HG03064 (cell line): Measurements from ENCODE around the gene SEC22C.
"Not testable (repeated sequence)": the region's sequence is repeated elsewhere in the genome, so short reads cannot be mapped to it uniquely, and the experiment has no call there.

ENCODE experiments used
- ATAC-seq: cut with Tn5 transposase; IDR thresholded peaks from one replicate; pipeline ENCODE4 v1.9.1; 2021; ENCODE audit warnings: low read depth; ENCODE audit not compliant: unreplicated experiment

Gene SEC22C

DNA sequence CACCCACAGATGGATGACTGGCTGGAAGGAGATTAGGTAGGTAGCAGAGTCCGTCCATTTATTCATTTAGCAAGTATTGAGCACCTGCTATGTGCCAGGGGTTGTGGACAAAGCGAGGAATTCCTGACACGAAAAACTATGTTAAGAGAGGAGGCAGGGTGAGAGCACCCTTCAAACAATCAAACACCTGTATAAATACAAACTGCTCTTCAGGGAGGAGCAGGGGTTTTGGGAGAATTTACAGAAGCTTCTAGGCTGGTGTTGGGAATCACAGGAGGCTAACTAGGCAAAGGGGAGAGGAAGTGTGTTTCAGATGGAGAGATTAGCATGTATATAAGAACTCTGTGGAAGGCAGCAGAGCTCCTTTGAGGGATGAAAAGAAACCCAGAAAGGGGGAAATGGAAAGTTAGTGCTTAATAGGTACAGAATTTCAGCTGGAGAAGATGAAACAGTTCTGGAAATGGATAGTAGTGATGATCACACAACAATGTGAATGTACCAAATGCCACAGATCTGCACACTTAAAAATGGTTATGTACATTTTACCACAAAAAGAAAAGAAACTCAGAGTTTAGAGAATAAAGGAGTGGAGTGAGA lies 805 bp upstream of the SEC22C start:
- no peak for ATAC-seq

DNA sequence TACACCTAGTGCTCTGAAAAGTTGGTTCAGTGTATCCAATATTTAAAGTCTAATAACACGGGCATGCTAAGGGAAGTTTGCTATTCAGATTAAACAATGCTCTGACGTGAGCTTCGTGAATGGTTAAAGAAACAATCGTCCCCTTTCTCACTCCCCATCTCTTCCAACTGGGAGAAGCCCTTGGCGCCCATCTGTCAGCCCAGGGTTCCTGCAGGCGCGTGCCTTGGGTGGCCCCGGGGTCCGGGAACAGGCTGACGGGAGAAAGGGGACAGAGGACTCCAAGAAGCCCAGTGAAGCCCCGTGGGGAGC lies 413 bp downstream of the SEC22C start:
- no peak for ATAC-seq

GRCh38 chr3:42579346-42579745 lies 2.4 kb downstream of the SEC22C start:
- ATAC-seq, result not testable (repeated sequence)

DNA sequence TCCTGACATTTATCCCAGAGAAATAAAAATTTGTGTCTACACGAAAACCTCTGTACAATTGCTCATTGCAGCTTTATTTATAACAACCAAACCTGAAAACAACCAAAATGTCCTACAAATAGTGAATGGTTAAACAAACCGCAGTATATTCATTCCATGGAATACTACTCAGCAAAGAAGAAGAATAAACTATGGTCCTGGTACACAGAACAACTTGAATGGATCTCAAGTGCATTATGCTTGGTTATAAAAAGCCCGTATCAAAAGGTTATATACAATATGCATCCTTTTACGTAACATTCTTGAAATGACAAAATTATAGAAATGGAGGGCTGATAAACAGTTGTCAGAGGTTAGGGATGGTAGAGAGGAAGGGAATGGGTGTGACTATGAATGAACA lies 3.7 kb downstream of the SEC22C start:
- no peak for ATAC-seq

DNA sequence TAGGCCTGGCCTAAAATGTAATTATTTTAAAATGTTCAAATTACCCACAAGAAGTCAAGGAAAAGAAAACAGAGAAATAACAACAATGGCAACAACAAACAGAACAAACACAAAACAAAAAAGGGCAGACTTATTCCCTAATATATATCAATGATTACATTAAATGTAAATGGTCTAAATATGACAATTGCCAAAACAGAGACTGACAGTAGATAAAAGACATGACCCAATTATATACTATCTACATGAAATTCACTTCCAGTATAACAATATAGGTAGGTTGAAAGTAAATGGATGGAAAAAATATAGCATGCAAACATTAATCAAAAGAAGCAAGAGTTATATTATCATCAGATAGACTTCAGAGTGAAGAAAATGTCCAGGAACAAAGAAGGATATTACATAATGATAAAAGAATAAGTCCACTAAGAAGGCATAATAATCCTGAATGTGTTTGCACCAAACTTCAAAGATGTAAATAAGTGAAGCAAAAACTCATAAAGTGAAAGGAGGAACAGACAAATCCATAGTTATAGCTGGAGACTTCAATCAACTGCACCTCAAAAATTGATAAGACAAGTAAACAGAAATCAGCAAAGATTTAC lies 6.5 kb downstream of the SEC22C start:
- ATAC-seq, result no peak

DNA sequence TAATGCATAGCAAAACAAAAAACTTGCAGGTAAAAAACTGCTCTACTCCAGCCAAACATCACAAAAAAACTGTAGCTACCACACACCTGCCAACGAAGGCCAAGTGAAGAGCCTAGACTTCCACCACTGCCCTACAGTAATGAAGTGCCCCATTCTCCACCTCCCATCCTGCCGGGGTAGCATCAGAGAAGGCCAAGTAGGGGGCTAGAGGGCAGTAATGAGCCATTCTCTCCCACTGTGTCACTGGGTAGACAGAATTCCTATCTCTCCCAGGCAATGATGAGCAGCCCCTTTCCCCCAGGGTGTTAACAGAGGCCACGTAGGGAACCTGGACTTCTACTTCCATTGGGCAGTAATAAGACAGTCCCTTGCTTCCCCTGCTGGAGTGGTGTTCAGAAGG lies 9.5 kb downstream of the SEC22C start:
- ATAC-seq, result no peak

- ATAC-seq, result no peak
Measured at GRCh38 chr3:42569593-42570142, 12.1 kb downstream of the SEC22C start.

- no peak for ATAC-seq
Measured at GRCh38 chr3:42562047-42562907, 19.5 kb downstream of the SEC22C start.

GRCh38 chr3:42557854-42558253 lies 23.9 kb downstream of the SEC22C start:
- ATAC-seq, result no peak

DNA sequence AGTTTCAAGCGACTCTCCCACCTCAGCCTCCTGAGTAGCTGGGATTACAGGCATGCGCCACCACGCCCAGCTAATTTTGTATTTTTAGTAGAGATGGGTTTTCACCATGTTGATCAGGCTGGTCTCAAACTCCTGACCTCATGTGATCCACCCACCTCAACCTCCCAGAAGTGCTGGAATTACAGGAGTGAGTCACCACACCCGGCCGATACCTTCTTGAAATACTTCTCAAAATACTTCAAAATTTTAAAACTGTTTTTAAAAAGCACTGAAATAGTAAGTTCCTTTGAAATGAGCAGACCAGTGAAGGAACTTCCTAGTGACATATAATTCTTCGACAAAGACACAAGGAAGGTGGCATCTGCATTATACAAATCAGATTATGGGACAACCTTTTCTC lies 24.9 kb downstream of the SEC22C start:
- not testable (repeated sequence) for ATAC-seq

DNA sequence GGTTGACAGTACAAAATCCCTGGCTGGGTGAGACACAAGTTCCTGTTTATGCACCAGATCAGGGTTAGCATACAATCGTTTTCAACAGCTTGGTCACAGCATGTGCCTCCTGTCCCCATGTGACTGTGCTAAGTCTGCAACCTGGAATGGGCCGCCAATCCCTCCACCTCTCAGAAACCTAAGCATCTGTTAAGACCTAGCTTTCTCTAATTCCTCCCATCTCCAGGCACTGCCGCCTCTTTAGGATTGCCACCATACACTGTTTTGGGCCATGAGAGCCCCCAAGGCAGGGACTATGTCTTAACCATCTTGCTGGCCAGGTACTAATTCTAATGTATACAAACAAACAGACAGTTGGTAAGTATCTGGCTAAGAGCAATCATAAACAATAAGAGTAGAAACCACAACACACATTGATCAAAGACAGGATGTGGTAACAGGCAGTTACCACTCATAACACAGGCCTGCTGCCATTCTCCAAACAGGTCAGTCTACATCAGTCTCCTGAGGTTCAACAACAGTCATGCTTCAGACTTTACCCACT lies 25.6 kb downstream of the SEC22C start:
- no peak for ATAC-seq

DNA sequence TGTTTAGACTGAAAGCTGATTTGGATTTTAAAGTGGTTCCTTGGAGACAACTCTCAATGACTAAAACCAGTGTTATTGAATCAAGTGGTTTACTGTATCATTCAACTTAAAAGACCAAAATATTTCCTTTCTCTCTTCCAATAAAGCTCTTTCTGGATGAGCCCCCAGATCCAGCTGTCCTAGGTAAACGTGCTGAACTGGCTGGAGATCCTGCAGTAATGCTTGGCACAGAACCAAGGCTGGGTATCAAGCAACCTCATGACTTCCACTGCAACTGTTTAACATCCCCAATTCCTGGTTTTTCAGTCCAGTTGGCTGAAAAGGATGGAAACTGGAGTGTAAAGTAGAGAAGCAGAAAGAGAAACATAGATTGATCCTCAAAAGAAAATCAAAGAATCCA lies 28.9 kb downstream of the SEC22C start:
- no peak for ATAC-seq

DNA sequence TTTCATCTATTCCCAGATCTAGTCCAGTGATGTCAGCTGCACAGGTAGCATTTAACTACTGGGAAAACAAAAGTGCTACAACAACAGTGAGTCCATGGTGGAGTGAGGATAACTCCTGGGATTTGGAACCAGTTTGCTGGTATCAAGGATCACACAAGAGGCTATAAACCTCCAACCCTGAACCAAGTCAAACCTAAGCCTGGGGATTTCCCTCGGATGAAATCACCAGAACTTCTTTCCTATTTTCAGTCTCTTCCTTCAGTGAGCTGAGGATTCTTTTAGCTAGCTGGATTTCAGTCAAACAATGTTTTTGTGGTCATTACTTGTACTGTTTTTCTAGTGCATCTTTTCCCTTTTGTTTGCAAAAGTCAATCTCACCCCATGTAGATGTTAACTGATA lies 31.5 kb downstream of the SEC22C start:
- ATAC-seq, result no peak

GRCh38 chr3:42549131-42549530 lies 32.6 kb downstream of the SEC22C start:
- no peak for ATAC-seq

GRCh38 chr3:42547401-42547945 lies 34.3 kb downstream of the SEC22C start:
- ATAC-seq, result no peak

DNA sequence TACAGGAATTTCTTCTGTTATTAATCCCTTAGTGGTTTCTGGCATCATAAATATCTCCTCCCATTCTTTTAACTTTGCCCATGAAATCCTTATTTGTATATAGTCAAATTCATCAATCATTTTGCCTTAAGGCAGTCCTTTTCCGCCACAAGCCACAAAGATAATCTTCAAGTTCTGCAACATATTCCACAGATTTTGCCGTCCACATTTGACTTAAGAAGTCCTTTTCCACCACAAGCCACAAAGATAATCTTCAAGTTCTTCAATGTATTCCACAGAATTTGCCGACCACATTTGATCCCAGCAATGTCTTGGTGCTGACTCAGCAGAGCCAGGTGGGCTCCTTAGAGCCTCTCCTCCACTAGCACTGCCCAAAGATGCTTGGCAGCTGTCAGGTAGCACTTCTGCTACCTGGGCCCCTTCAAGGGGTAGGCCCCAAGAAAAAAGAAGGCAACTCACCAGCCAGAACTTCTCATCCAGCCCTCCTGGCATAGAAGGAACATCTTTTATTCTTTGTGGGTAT lies 35.0 kb downstream of the SEC22C start:
- no peak for ATAC-seq

GRCh38 chr3:42545284-42545900 lies 36.4 kb downstream of the SEC22C start:
- ATAC-seq, result no peak

DNA sequence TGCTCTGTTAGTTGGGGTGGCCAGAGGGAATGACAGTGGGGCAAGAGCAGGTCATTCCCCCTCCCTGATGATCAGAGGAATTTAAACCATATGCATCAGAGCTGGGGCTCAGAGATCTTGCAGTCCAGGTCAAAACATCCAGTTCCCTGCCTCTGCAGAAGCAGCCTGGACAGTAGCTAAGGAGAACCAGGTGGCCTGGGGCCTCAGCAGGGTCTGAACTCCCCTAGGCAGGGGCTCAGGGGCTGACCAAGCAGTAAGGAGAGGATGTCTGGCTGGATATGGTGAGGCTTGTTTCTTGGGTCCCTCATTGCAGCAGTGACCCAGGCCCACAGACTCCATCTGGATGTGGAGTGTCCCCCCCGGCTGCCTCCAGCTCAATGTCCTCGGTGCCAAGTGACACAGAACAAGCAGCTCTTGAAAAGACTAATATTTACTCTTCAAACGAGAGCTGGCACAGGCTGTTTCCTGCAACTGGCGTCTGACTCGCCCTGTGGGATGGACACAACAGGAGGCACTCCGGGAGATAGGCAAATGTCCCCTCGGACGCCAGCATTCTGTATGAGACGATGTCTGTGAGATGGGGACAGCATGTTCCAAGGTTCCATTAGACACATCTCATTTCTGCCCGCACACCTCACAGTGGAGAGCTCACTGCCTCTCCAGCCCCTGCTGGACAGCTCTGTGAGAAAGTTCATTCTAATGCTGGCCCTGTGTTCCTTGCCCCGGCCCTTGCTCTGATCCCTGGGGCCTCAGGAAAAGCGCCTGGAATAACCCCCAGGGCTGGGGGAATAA lies 37.1 kb downstream of the SEC22C start:
- no peak for ATAC-seq

DNA sequence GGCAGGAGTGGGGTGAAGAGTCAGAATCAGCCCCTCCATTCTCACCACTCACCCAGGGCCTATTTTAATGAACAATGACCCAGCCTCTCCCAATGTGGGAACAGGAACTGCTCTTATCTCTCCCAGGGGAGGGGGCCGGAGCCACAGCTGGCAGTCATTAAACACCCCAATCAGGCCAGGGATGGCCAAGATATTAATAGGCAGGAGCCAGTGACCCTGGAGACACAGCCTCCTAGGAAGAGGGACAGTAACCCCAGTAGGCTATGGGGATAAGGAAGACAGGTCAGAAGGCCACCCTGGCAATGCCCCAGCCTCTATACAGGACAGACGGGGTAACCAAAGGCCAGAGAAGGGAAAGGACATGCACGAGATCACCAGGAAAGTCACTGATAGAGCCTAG lies 40.7 kb downstream of the SEC22C start:
- ATAC-seq, result no peak
